ENCODE measurements around the gene TSC22D2. TPM values are rescaled to one million over a fixed set of nuclear protein-coding genes. Genes with fewer than 3 reads are reported as not detected.
"Not testable (repeated sequence)": the region's sequence is repeated elsewhere in the genome, so short reads cannot be mapped to it uniquely, and the experiment has no call there.

TSC22D2 gene
- total and polyA plus RNA-seq, 2 experiments from 2014 or later: 22.6 to 25.6 TPM

GRCh38 chr3:150464684-150465083 is 56.6 kb downstream of the TSC22D2 start:
- TF ChIP-seq, protein P1, sequence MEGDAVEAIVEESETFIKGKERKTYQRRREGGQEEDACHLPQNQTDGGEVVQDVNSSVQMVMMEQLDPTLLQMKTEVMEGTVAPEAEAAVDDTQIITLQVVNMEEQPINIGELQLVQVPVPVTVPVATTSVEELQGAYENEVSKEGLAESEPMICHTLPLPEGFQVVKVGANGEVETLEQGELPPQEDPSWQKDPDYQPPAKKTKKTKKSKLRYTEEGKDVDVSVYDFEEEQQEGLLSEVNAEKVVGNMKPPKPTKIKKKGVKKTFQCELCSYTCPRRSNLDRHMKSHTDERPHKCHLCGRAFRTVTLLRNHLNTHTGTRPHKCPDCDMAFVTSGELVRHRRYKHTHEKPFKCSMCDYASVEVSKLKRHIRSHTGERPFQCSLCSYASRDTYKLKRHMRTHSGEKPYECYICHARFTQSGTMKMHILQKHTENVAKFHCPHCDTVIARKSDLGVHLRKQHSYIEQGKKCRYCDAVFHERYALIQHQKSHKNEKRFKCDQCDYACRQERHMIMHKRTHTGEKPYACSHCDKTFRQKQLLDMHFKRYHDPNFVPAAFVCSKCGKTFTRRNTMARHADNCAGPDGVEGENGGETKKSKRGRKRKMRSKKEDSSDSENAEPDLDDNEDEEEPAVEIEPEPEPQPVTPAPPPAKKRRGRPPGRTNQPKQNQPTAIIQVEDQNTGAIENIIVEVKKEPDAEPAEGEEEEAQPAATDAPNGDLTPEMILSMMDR (IDR thresholded peaks at IDR 0.05; ENCODE audit: low read depth, low read length): no peak
- no peak for DNase-seq (ENCODE audit: low read depth in 1 of 2, low spot score in 1 of 2)
- no peaks in the 10 kb centered on the region for H3K9me3 ChIP-seq (ENCODE audit: low read depth)
- no peak overlapping the region for H3K27ac ChIP-seq
- no peaks in the 10 kb centered on the region for H3K4me1 ChIP-seq (ENCODE audit: low read depth)
- no peak overlapping the region for H3K4me3 ChIP-seq
- no peaks in the 10 kb centered on the region for H3K27me3 ChIP-seq
- H3K36me3 ChIP-seq: peaks cover 3% of the 10 kb centered on the region

DNA sequence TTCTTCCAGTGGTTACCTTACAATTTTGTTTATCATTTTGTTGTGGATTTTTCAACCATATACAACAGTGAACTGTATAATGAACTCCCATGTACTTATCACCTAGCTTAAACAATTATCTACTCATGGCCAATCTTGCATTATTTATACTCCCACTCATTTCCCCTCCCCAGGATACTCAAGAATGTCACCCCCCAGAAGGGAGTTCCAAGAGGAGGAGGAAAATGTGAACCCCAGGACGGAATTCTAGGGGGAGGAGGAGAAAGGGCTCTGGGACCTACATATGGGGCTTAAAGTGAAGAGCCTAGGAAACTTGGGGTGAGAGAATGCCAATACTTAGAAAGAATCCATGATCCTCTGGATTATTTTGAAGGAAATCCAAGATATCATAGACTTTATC is 59.3 kb downstream of the TSC22D2 start:
- Histone ChIP-seq H3K4me3 (no peak overlapping the region), H3K9me3 (ENCODE audit: low read depth) (no peaks in the 10 kb centered on the region), H3K36me3 (no peaks in the 10 kb centered on the region), H3K4me1 (ENCODE audit: low read depth) (no peaks in the 10 kb centered on the region), H3K27ac (no peak overlapping the region), H3K27me3 (no peaks in the 10 kb centered on the region)
- no peak for DNase-seq (ENCODE audit: low read depth in 1 of 2, low spot score in 1 of 2)
- TF ChIP-seq, protein P1 (IDR thresholded peaks at IDR 0.05; ENCODE audit: low read depth, low read length): no peak

DNA sequence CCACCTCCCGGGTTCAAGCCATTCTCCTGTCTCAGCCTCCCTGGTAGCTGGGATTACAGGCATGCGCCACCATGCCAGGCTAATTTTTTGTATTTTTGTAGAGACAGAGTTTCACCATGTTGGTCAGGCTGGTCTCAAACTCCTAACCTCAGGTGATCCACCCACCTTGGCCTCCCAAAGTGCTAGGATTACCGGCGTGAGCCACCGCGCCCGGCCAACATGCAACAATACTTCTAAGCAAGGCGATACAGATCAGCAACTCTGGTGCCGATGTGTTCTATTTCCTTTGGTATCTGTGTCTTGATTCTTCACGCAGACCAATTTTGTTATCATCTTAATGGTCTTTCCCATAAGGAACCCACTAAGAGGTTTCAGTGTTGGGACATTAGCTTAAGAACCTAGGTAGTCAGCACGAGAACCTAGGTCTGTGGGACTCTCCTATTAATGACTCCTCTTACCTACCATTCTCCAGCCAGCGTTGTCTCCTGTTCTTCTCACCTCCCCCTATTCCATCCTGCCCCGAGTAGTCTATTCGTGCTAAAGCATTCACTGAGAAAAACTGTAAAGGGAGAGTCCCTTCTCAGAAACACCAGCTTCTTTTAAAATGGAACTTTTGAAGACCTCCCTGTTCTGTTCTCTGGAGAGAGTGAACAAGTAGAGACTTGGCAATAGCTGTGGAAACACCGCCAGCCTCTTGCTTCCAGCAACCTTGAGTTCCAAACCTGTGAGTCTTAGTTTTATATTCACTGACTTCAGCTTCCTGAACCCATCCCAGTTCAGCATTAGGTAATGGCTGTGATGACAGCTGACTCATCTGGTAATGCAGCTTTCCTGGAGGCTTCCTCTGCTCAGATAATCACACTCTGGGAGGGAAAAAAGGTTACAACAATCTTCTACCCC is 61.2 kb downstream of the TSC22D2 start:
- H3K27ac ChIP-seq: no peak overlapping the region
- TF ChIP-seq, protein P1 (IDR thresholded peaks at IDR 0.05; ENCODE audit: low read depth, low read length): no peak
- no peaks in the 10 kb centered on the region for H3K9me3 ChIP-seq (ENCODE audit: low read depth)
- no peaks in the 10 kb centered on the region for H3K4me1 ChIP-seq (ENCODE audit: low read depth)
- peak in 1 of 2 donors; percentile 95 for DNase-seq (ENCODE audit: low read depth in 1 of 2, low spot score in 1 of 2)
- no peak overlapping the region for H3K4me3 ChIP-seq
- H3K36me3 ChIP-seq: no peaks in the 10 kb centered on the region
- no peaks in the 10 kb centered on the region for H3K27me3 ChIP-seq

GRCh38 chr3:150469931-150470740 is 62.0 kb downstream of the TSC22D2 start:
- H3K27me3 ChIP-seq: no peaks in the 10 kb centered on the region
- no peaks in the 10 kb centered on the region for H3K4me1 ChIP-seq (ENCODE audit: low read depth)
- H3K4me3 ChIP-seq: no peak overlapping the region
- TF ChIP-seq, protein P1 (IDR thresholded peaks at IDR 0.05; ENCODE audit: low read depth, low read length): no peak
- H3K9me3 ChIP-seq (ENCODE audit: low read depth): no peaks in the 10 kb centered on the region
- DNase-seq (ENCODE audit: low read depth in 1 of 2, low spot score in 1 of 2): no peak
- H3K27ac ChIP-seq: no peak overlapping the region
- H3K36me3 ChIP-seq: no peaks in the 10 kb centered on the region

GRCh38 chr3:150472421-150472820 is 64.3 kb downstream of the TSC22D2 start:
- Histone ChIP-seq H3K36me3 (no peaks in the 10 kb centered on the region), H3K27ac (no peak overlapping the region), H3K4me1 (ENCODE audit: low read depth) (no peaks in the 10 kb centered on the region), H3K27me3 (no peaks in the 10 kb centered on the region), H3K4me3 (no peak overlapping the region), H3K9me3 (ENCODE audit: low read depth) (no peaks in the 10 kb centered on the region)
- TF ChIP-seq, protein P1 (IDR thresholded peaks at IDR 0.05; ENCODE audit: low read depth, low read length): no peak
- DNase-seq (ENCODE audit: low read depth in 1 of 2, low spot score in 1 of 2): no peak

- H3K36me3 ChIP-seq; H3K4me3 ChIP-seq; H3K27ac ChIP-seq; H3K27me3 ChIP-seq; H3K4me1 ChIP-seq (ENCODE audit: low read depth); DNase-seq (ENCODE audit: low read depth in 1 of 2, low spot score in 1 of 2); H3K9me3 ChIP-seq (ENCODE audit: low read depth): not testable (repeated sequence)
These were observed 65.1 kb downstream of the TSC22D2 start for GRCh38 chr3:150473161-150473560.
